BE2C (cell line): Measurements from ENCODE around the gene ARHGAP24.
"Not testable (repeated sequence)": the region's sequence is repeated elsewhere in the genome, so short reads cannot be mapped to it uniquely, and the experiment has no call there.

Experiments used
- DNase-seq: peaks from one replicate; pipeline ENCODE4 v3.0.0-alpha.2; 2020
- H3K27me3 ChIP-seq: fragments of 250-450 bp; sonication (Bioruptor Pico); 2 replicates; pipeline ENCODE4 v1.5.1; 2020; ENCODE audit warnings: mild to moderate bottlenecking
- H3K36me3 ChIP-seq: fragments of 250-450 bp; sonication (Bioruptor Pico); 2 replicates; pipeline ENCODE4 v1.5.1; 2020; ENCODE audit warnings: mild to moderate bottlenecking
- H3K4me1 ChIP-seq: fragments of 250-450 bp; sonication (Bioruptor Pico); 2 replicates; pipeline ENCODE4 v1.5.1; 2020
- H3K4me3 ChIP-seq: 2 replicates; pipeline ENCODE4 v1.5.1; 2011; ENCODE audit warnings: low read depth, low read length
- H3K9me3 ChIP-seq: fragments of 250-450 bp; sonication (Bioruptor Pico); 2 replicates; pipeline ENCODE4 v1.5.1; 2020
- TF ChIP-seq, protein P1 (sequence below): IDR thresholded peaks from 2 replicates; pipeline ENCODE4 v1.5.1; 2012; ENCODE audit warnings: mild to moderate bottlenecking, low read depth, low read length

Gene ARHGAP24

DNA sequence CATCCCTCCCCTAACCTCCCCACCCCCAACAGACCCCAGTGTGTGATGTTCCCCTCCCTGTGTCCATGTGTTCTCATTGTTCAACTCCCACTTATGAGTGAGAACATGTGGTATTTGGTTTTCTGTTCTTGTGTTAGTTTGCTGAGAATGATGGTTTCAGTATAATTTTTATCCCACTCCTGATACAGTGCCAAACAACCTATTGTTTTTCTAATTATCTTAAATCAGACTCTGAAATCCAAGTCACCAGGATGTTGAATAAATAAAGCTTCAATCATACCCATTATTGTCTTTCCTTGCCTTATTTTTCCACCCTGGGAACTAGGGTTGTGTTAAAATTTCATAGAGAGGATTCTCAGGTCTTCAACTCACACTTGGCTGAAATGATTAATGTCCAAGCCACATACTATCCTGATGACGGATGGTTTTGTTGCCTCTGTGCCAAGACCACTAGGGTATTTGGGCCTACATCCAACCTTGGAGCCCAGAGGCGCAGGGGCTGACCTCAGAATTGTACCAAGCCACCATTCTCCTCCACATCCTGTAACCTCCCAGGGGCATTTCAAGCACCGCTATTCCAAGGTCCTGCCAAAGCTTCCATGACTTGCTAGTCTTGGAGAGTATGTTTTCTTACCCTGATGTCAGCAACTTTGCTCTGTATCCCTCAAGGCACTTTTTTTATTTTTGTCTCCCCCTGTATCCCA, 332.4 kb downstream of the ARHGAP24 start:
- Histone ChIP-seq H3K27me3 (no peaks in the 10 kb centered on the region), H3K36me3 (no peaks in the 10 kb centered on the region), H3K9me3 (no peaks in the 10 kb centered on the region), H3K4me3 (no peak overlapping the region), H3K4me1 (no peaks in the 10 kb centered on the region)
- TF ChIP-seq, protein P1, sequence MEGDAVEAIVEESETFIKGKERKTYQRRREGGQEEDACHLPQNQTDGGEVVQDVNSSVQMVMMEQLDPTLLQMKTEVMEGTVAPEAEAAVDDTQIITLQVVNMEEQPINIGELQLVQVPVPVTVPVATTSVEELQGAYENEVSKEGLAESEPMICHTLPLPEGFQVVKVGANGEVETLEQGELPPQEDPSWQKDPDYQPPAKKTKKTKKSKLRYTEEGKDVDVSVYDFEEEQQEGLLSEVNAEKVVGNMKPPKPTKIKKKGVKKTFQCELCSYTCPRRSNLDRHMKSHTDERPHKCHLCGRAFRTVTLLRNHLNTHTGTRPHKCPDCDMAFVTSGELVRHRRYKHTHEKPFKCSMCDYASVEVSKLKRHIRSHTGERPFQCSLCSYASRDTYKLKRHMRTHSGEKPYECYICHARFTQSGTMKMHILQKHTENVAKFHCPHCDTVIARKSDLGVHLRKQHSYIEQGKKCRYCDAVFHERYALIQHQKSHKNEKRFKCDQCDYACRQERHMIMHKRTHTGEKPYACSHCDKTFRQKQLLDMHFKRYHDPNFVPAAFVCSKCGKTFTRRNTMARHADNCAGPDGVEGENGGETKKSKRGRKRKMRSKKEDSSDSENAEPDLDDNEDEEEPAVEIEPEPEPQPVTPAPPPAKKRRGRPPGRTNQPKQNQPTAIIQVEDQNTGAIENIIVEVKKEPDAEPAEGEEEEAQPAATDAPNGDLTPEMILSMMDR = no peak
- DNase-seq = no peak

GRCh38 chr4:85808104-85808503, 333.2 kb downstream of the ARHGAP24 start:
- Histone ChIP-seq H3K4me3 (no peak overlapping the region), H3K4me1 (no peaks in the 10 kb centered on the region), H3K36me3 (no peaks in the 10 kb centered on the region), H3K9me3 (no peaks in the 10 kb centered on the region), H3K27me3 (no peaks in the 10 kb centered on the region)
- TF ChIP-seq, protein P1 = no peak
- no peak for DNase-seq

DNA sequence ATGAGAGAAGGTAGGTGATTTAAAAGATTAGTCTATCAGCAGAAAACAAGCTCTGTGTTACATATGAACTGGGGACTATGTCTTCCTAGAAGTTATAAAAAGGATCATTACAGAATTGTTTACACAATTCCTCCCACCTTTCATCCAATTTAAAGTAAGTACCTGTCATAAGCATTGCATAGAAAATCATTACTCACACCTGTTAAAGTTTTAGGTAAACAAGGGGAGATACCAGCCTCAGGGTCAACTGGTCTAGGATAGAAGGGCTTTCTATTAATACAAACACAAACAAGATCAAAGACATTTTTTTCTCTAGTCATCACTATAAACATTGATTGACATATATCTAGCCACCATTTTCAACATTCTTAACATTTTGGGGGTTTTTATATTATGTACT, 333.9 kb downstream of the ARHGAP24 start:
- no peaks in the 10 kb centered on the region for H3K36me3 ChIP-seq
- no peaks in the 10 kb centered on the region for H3K27me3 ChIP-seq
- H3K4me3 ChIP-seq = no peak overlapping the region
- DNase-seq = no peak
- no peaks in the 10 kb centered on the region for H3K4me1 ChIP-seq
- TF ChIP-seq, protein P1 = no peak
- no peaks in the 10 kb centered on the region for H3K9me3 ChIP-seq

GRCh38 chr4:85812776-85813175, 337.8 kb downstream of the ARHGAP24 start:
- Histone ChIP-seq H3K27me3 (no peaks in the 10 kb centered on the region), H3K36me3 (no peaks in the 10 kb centered on the region), H3K9me3 (no peaks in the 10 kb centered on the region), H3K4me1 (no peaks in the 10 kb centered on the region), H3K4me3 (no peak overlapping the region)
- no peak for DNase-seq
- TF ChIP-seq, protein P1 = no peak

GRCh38 chr4:85815796-85816459, 341.0 kb downstream of the ARHGAP24 start:
- Histone ChIP-seq H3K27me3 (no peaks in the 10 kb centered on the region), H3K9me3 (no peaks in the 10 kb centered on the region), H3K4me3 (no peak overlapping the region), H3K36me3 (no peaks in the 10 kb centered on the region), H3K4me1 (no peaks in the 10 kb centered on the region)
- no peak for DNase-seq
- TF ChIP-seq, protein P1 = no peak

- no peaks in the 10 kb centered on the region for H3K27me3 ChIP-seq
- H3K36me3 ChIP-seq = no peaks in the 10 kb centered on the region
- H3K4me1 ChIP-seq = peaks cover 7% of the 10 kb centered on the region; the same call in 1 of the 2 replicates
- no peak overlapping the region for H3K4me3 ChIP-seq
- DNase-seq = no peak
- H3K9me3 ChIP-seq = no peaks in the 10 kb centered on the region
- TF ChIP-seq, protein P1 = no peak
Observed at GRCh38 chr4:85818700-85819099, 343.8 kb downstream of the ARHGAP24 start.

DNA sequence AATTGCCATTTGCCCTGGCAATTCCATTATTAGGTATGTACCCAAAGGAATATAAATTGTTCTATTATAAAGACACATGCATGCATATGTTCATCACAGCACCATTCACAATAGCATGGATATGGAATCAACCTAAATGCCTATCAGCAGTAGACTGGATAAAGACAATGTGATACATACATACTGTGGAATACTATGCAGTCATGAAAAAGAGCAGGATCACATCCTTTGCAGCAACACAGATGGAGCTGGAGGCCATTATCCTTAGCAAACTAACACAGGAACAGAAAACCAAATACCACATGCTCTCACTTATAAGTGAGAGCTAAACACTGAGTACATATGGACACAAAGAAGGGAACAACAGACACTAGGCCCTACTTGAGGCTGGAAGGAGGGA, 345.2 kb downstream of the ARHGAP24 start:
- H3K27me3 ChIP-seq, H3K36me3 ChIP-seq, H3K9me3 ChIP-seq, H3K4me3 ChIP-seq, H3K4me1 ChIP-seq, DNase-seq: not testable (repeated sequence)
